M059J (cell line): ENCODE data around the gene TBXA2R. TPM values are rescaled to one million over a fixed set of nuclear protein-coding genes. Genes with fewer than 3 reads are reported as not detected.
"Not testable (repeated sequence)": the region's sequence is repeated elsewhere in the genome, so short reads cannot be mapped to it uniquely, and the experiment has no call there.

Experiments used
- DNase-seq: peaks from one replicate; pipeline ENCODE4 v3.0.0-alpha.2; 2012; ENCODE audit warnings: low read depth
- total RNA-seq: library from RNA; depleted of rRNA; stranded (reverse); fragments of >200 nt; shearing (Covaris generic); gene quantifications from 2 replicates; pipeline ENCODE4 v1.2.3, GENCODE V29; 2014

TBXA2R gene
- total RNA-seq, 1 experiment from 2014 or later: 0.59 TPM

DNA sequence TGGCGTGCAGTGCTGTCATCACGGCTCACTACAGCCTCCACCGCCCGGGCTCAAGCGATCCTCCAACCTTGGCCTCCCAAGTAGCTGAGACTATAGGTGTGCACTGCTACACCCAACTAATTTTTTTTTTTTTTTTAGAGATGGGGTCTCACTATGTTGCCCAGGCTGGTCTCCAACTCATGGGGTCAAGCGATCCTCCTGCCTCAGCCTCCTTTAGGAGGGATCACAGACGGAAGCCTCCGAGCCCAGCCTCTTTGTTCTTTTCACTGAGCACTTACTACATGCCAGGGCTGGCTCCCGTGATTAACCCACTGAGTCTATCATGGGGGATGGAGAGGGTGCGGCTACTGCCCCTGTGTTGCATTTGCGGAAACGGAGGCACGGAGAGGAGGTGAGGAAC, 32.8 kb upstream of the TBXA2R start:
- no peak for DNase-seq

GRCh38 chr19:3638208-3639193, 31.8 kb upstream of the TBXA2R start:
- DNase-seq: no peak

DNA sequence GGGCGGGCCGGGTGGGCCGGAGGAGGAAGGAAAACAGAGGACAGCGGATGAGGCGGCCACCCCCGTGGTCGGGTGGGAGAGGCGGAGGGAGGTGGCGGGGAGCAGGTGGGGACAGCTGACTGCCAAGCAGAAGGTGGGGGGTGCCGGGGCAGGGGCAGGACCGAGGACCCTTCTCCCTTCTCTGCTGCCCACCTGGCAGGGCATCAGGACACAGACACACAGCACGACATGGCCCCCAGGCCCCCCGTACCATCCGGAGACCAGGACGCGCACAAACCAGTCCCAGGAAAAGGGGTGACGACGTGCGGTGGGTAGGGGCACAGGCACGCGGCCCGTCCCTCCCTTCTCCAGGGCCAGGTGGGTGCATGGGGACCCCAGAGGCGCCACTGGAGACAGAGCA, 30.9 kb upstream of the TBXA2R start:
- no peak for DNase-seq

GRCh38 chr19:3636962-3637361, 30.3 kb upstream of the TBXA2R start:
- DNase-seq: no peak

- no peak for DNase-seq
Observed at GRCh38 chr19:3636506-3636905, 29.8 kb upstream of the TBXA2R start.

GRCh38 chr19:3634496-3635045, 27.9 kb upstream of the TBXA2R start:
- no peak for DNase-seq

DNA sequence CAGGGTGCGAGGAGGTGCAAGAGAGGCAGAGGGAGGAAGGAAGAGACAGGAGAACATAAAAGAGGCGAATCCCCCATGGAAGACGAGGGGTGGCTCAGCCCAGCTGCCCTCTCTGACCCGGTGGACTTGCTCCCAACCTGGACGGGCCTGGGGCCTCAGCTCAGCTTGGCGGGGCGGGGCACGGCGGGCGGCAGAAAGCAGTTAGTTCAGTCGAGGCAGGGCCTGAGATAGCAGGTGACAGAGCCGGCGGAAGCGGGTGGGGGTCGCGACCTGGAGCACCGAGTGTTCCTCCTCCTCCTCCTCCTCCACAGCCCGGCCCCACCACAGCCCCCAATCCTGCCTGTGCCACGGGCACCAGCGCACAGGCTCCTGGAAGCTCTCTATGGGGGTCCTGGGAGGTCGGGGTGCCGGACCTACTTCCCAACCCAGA, 26.9 kb upstream of the TBXA2R start:
- DNase-seq: no peak

- no peak for DNase-seq
Observed at GRCh38 chr19:3632739-3633558, 26.3 kb upstream of the TBXA2R start.

DNA sequence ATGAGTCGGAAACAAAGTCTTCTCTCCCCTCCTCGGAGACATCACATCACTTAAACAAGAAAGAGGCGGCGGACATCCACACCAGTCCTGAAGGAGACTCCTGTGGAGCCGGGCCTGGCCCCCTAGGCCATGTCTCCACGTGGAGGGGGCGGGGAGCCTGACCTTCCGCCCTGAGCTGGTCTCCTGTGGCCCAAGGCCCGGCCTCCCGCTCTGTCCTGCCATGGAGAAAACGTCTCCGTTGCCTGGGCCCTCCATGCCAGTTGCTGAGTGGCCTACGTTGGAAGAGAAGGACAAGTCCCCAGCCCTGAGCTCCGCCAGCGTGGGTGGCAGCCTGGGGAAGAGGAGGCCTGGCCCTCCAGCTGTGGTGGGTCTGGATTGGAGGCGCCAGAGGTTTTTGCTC, 25.4 kb upstream of the TBXA2R start:
- no peak for DNase-seq

- no peak for DNase-seq
Observed at GRCh38 chr19:3631053-3631861, 24.6 kb upstream of the TBXA2R start.

- DNase-seq: not testable (repeated sequence)
Observed at GRCh38 chr19:3628766-3629165, 22.1 kb upstream of the TBXA2R start.

GRCh38 chr19:3627351-3627723, 20.7 kb upstream of the TBXA2R start:
- DNase-seq: no peak

GRCh38 chr19:3626473-3627350, 20.0 kb upstream of the TBXA2R start, which contains the start of gene CACTIN:
Gene CACTIN, minus strand, starts transcription at chr19:3626790. Its CDS starts 28 bp downstream, at chr19:3626762.
- DNase-seq: peak; percentile 98

DNA sequence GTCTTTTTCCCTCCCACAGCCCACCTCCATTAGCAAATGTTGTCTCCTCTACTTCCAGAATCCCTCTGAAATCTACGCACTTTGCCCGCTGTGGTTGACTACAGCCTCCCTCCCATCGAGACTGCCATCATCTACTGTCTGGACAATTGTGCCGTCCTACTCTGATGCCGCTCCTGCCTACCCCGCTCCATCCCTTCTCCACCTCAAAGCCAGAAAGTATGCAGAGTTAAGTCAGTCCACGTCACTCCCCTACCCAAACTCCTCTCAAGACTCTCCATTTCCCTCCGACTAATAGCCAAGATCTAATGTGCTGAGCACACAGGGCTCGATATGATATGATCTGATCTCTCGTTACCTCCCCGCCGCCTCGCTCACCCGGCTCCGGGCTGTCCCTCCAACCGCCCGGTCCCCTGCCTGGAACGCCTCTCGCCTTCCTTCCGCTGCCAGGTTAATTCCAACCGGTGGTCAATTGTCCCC, 19.4 kb upstream of the TBXA2R start:
- peak; percentile 25 for DNase-seq

- no peak for DNase-seq
Observed at GRCh38 chr19:3623716-3624115, 17.0 kb upstream of the TBXA2R start.

- no peak for DNase-seq
Observed at GRCh38 chr19:3622224-3622623, 15.5 kb upstream of the TBXA2R start.

DNA sequence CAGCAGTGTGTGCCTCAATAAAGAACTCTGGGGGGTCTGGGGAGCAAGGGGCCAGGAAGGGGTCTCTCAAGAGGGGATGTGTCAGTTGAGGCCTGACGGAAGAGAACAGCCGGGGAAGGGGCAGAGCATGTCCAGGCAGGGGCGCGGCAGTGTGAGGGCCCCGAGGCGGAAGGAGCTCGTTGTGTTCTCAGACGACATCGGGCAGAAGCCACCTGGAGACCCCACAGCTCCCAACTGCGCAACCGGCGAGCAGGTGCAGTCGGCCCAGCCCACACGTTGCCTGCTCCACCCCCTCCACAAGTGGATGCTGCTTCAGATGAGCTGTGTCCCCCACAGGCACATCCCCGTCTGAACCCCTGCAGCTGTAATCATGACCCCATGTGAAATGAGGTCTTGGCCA, 15.0 kb upstream of the TBXA2R start:
- no peak for DNase-seq

GRCh38 chr19:3620817-3621547, 14.3 kb upstream of the TBXA2R start:
- DNase-seq: no peak

DNA sequence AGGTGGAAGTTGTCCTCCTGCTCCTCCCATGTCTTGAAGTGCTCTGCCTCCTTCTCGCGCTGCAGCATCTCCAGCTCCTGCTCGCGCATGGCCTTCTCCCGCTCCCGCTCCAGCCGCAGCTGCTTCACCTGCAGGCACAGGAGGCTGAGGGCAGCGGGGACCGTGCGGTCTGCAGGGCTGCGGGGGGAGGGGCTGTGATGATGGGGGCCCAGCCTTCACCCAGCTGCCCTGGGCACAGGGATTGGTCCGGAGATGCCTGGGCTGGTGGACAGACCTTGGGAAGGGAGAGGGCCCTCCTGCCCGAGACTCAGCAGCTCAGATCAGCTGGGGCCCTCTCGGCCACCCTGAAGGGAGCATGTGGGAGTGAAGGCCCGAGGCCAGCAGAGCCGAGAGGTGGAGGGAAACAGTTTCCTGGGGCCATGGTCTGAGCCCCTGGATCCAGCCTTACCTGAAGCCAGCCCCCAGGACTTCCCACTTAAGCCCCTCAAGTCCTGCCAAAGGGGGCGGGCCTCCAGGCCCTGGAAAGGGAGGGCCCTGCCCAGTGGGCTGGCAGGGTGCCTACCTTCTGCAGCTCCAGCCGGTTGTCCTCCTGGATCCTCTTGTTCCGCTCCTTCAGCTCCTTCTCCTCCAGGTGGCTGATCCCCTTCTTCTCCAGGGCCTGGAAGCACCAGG, 13.6 kb upstream of the TBXA2R start:
- DNase-seq: no peak
